ENCODE measurements around the gene CCL28.

Gene CCL28

GRCh38 chr5:43332401-43332800 lies 79.8 kb downstream of the CCL28 start:
- no peak overlapping the region for H2AFZ ChIP-seq (ENCODE audit: low read depth, low read length, severe bottlenecking)
- no peaks in the 10 kb centered on the region for H4K20me1 ChIP-seq (ENCODE audit: low read depth, low read length)
- no peak overlapping the region for H3K27ac ChIP-seq (ENCODE audit: low read depth, low read length)
- H3K9ac ChIP-seq (ENCODE audit: low read length), result no peak overlapping the region
- H3K9me3 ChIP-seq (ENCODE audit: insufficient read depth, low read length), result no peaks in the 10 kb centered on the region; the same call in 1 of the 2 replicates
- H3K4me3 ChIP-seq (ENCODE audit: insufficient read depth, low read length, poor library complexity, severe bottlenecking), result no peak overlapping the region
- H3K4me2 ChIP-seq (ENCODE audit: low read depth, low read length, poor library complexity, severe bottlenecking), result no peak overlapping the region
- no peaks in the 10 kb centered on the region for H3K9me2 ChIP-seq (replicated peaks; ENCODE audit: insufficient read depth, low read length)
- no peak for TF ChIP-seq EZH2phosphoT487 (conservative IDR thresholded peaks at IDR 0.05; ENCODE audit: low read length)
- TF ChIP-seq CTCF (IDR thresholded peaks at IDR 0.05; ENCODE audit: insufficient read depth, low read length, poor library complexity, severe bottlenecking), result no peak
- H3K27me3 ChIP-seq (ENCODE audit: low read length), result no peaks in the 10 kb centered on the region; the same call in 1 of the 2 replicates
- H3K79me2 ChIP-seq (ENCODE audit: insufficient read depth, low read length), result no peaks in the 10 kb centered on the region
- H3F3A ChIP-seq (ENCODE audit: insufficient read depth), result no peaks in the 10 kb centered on the region
- no peaks in the 10 kb centered on the region for H3K36me3 ChIP-seq (ENCODE audit: low read length)
